ENCODE data around the gene JAM3.
"Not testable (repeated sequence)": the region's sequence is repeated elsewhere in the genome, so short reads cannot be mapped to it uniquely, and the experiment has no call there.

JAM3 gene

DNA sequence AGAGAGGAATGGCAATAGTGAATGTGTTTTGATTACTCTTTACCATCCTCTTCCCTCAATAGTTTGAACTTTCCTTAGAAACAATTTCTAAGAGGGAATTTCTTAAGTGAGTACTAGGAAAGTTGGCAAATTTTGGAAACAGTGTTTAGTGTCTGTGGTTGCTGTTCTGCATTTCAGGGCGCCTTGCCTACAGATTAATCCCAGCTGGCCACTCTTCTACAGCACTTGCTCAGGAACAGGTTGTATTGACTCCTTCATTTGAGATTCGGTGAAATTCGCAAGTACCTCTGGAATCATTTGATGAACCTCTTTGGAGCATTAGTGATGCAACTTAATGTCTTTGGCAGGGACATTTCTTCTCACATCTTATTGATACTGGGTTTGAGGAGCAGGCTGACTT, 28.3 kb downstream of the JAM3 start:
- FAIRE-seq = no peak
- DNase-seq (ENCODE audit: insufficient read length, low spot score) = no peak

DNA sequence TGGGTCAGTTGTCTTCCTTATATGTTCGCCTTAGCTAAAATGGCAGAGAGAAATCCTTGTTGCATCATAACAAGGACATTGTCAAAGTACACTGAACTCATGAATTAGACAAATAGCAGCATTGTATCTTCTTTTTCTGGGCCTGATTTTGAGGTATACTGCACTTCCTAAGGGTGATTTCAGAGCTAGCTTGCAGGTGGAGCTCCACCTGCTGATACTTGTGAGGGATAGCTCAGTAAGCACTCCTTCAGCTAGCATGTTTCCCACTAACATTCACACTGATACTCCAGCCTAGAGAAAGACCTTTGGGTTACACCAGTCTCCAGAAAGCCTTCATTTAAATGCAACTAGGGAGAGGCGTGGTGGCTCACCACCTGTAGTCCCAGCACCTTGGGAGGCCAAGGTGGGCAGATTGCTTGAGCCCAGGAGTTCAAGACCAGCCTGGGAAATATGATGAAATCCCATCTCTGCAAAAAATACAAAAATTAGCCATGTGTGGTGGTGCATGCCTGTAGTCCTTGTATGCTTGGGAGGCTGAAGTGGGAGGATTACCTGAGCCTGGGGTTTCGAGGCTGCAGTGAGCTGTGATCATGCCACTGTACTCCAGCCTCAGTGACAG, 29.8 kb downstream of the JAM3 start:
- FAIRE-seq (no peak), DNase-seq (ENCODE audit: insufficient read length, low spot score) (no peak)

DNA sequence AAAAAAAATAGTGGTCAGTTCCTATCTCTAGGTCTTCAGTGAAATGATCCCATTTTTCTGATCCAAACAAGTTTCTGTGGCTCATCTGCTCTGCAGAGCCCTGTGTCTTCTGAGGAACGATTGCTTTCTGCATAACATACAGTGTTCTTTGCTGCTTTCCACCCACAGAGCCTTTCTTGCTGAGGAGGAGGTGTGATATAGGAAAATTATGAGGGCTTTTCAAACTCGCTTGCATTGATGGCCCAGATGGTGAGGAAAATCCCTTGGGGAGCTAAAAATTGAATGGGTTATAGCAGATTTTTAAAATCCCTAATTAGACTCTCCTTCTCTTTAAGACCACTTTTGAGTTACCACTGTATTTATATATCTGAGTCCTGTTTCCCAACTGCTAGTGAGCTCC, 31.3 kb downstream of the JAM3 start:
- FAIRE-seq (no peak), DNase-seq (ENCODE audit: insufficient read length, low spot score) (no peak)

DNA sequence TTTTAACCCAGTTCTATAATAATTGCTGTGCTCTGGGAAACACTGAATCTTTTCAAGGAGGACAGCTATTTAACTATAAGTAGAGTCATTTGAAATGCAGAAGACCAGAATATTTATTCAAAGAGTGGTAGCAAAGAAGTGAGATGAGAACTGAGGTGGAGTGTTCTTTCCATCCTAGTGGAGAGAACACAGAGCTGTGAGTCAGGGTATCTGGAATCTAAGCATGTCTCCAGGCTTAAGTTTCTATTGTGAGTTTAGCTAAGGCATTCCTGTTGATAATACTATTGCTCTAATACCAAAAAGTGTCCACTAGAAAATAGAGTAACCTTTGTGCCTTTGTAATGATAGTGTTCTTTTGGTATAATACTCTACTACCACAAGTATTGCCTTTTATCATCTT, 32.4 kb downstream of the JAM3 start:
- no peak for DNase-seq (ENCODE audit: insufficient read length, low spot score)
- no peak for FAIRE-seq

DNA sequence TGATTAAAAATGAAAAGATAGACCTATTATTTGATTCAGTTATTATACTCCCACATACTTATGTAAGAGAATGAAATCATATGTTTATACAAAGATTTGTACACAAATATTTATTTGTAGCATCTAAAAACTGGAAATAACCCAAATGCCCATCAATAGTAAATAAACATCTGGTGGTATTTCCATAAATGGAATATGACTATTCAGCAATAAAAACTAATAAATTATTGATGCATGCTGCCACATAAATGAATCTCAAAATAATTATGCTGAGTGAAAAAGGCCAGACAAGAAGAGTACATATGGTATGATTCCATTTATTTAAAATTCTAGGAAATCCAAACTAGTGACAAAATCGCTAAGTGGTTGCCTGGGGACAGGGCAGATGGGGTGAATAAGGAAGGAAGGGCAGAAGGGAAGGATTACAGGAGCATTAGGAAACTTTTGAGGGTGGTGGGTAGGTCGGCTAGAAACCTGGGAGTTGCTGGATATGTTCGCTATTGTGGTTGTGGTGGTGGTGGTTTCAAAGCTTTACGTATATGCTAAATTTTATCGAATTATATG, 41.5 kb downstream of the JAM3 start:
- DNase-seq (ENCODE audit: insufficient read length, low spot score) (no peak), FAIRE-seq (no peak)

DNA sequence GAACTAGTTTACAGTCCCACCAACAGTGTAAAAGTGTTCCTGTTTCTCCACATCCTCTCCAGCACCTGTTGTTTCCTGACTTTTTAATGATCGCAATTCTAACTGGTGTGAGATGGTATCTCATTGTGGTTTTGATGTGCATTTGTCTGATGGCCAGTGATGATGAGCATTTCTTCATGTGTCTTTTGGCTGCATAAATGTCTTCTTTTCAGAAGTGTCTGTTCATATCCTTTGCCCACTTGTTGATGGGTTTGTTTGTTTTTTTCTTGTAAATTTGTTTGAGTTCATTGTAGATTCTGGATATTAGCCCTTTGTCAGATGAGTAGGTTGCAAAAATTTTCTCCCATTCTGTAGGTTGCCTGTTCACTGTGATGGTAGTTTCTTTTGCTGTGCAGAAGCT, 44.9 kb downstream of the JAM3 start:
- DNase-seq (ENCODE audit: insufficient read length, low spot score); FAIRE-seq: not testable (repeated sequence)

DNA sequence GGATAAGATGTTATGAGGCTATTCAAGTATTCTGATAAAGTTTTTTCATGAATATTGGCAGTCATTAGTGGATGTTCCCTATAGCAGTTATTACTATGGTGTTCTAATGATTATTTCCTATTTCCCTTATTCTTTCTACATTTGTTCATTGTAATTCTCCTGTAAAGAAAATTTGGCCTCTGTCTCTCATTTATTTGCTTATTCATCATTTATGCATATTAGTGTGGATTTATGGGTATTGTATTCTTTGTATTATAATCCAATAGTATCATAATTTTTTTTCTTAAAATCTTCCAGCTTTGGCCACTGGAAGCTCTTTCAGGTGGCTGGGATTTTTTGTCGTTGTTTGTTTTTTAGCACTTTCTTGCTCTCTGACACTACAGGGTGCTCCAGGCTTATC, 47.3 kb downstream of the JAM3 start:
- DNase-seq (ENCODE audit: insufficient read length, low spot score) = no peak
- FAIRE-seq = no peak

DNA sequence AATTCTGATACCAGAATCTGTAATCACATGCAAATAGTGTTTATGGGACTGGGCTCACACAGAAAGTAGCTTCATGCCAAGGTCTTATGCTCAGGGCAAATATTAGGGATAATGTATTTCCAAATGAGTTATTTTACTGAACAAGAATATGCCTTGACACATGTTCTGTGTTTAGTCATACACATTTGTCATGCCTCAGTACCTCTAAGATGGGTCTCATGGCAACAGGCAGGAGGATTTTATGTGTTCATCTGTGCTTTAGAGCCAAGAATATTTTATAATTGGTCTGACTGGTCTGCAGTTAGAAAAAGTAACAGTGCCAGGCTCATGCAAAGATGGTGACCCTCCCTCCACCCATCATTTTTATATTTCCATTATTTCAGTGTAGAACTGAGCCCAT, 49.1 kb downstream of the JAM3 start:
- FAIRE-seq (no peak), DNase-seq (ENCODE audit: insufficient read length, low spot score) (no peak)

DNA sequence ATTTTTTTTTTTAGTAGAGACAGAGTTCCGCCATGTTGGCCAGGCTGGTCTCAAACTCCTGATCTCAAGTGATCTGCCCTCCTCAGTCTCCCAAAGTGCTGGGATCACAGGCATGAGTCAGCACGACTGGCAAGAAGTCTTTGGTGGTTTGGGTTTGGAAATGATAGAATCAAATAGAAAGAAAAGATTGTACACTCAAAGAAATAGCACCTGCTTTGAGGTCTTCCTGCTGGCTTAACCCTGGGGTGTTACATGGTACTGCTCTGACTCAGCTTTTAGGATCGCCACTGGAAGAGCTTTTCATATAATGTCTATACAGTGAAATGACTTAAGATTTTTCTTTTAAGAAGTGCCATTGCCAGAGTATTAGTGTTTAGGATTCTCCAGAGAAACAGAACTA, 50.2 kb downstream of the JAM3 start:
- FAIRE-seq (no peak), DNase-seq (ENCODE audit: insufficient read length, low spot score) (no peak)

DNA sequence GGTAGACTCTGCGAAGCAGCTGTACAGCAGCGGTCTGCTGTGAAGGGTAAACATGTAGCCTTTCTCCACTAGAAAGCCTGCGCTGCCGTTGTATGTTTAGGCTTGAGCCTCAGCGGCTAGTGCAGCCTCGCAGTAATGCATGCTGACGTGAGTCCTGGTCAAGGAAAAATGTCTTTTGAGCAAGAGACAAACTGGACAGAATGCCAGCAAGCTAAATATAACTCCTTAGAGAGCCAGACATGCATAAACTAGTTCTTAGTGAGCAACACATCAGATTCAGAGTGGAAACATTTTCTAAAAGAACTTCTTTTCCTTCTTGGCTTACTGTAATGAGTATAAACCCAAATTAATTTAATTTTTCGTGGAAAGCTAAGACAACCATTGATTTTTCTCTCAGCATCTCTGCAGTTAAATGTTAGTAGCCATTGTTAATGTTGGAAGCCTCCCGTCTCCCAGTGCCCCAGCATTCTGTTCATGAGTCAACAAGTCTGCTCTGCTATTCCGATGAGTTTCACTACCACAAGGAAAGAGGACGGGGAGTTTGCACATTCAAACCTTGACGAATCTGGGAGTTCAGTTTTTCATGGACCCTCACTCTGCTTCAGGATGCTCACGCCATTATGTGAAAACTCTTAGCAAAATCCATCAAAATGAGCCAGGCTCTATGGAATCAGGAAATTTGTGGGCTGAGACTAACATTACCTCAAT, 51.4 kb downstream of the JAM3 start:
- no peak for DNase-seq (ENCODE audit: insufficient read length, low spot score)
- FAIRE-seq = no peak

DNA sequence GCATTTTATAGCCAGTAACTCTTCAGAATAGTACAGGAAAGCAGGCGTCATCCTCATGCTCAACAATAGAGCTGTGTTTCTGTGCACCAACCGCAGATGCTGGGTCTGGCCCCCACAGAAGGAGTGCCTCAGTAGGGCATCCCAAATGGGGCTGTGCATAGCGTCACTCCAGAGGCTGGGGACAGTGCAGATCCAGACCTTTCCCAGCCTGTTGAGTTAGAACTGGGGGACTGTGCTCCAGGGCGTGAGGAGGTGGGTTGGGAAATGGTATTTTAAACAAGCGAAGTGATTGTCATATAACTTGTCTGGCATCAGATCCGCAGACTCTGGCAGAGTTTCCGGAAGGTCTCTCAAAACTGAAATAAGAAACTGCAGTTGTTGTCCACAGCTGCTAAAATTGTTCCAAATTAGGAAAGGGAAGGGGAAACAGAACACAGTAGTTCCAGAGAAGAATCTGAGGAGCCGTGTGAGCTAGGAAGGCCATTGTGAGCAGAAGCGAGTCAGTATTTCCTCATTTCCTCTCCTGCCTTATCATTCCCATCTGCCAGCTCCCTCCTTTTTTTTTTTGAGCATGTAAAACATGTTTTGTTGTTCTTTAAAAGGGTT, 52.2 kb downstream of the JAM3 start:
- DNase-seq (ENCODE audit: insufficient read length, low spot score) = no peak

DNA sequence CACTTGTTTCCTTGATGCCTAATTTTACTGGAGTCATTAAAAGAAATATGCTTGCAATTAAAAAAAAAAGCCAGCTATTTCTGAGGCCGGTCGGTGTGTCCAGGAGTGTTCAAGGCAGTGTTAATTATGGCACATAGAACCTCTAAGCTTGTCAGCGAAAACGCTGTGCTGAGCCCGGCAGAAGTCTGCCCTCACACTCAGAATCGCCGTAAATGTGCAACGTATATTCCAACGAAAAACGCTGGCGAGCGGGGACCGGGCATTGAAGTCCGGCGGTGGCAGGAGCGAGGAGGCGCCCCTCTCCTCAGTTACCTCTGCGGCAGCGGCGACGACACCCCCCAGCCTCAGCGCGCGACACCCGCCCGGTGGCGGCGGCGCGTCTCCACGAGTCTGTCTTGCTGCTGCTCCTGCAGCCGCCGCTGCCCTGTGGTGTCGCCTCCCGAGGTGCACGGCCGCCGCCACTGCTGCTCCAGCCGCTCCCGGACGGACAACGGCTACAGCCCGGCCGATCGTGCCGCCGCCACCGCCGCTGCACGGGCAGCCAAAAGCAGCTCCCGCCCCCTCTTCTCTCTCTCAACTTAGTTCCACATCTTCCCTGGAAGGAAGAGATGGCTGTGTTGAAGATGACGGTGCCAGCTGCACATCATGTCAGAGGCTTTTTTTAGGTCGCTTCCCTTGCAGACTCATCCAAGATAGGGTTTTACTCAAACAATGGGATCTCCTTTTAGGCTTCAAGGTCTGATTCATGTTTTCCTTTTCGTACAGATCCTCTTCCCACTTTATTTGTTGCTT, 56.0 kb downstream of the JAM3 start:
- no peak for DNase-seq (ENCODE audit: insufficient read length, low spot score)

More for the DNA sequence above, 52.2 kb downstream of the JAM3 start:
- no peak for FAIRE-seq

DNA sequence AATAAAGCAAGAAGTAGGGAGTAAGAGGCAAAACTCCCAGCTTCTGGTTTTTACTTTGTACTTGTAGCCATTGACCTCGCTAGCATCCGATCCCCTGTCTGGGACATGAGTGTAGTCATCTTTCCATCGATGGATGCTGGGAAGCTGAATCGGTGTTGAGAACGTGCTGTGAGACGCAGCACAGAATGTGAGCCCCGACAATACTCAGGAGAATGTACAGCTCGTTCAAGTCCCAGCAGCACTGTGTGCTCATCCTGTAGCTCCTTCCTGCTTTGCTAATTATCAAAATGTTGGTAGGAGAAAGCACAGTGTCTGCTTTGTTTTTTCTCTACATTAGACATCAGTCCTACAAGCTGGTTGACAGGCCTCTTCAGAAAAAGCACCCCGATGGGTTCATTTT, 56.6 kb downstream of the JAM3 start:
- FAIRE-seq (no peak), DNase-seq (ENCODE audit: insufficient read length, low spot score) (no peak)

More for the DNA sequence above, 56.0 kb downstream of the JAM3 start:
- no peak for FAIRE-seq

DNA sequence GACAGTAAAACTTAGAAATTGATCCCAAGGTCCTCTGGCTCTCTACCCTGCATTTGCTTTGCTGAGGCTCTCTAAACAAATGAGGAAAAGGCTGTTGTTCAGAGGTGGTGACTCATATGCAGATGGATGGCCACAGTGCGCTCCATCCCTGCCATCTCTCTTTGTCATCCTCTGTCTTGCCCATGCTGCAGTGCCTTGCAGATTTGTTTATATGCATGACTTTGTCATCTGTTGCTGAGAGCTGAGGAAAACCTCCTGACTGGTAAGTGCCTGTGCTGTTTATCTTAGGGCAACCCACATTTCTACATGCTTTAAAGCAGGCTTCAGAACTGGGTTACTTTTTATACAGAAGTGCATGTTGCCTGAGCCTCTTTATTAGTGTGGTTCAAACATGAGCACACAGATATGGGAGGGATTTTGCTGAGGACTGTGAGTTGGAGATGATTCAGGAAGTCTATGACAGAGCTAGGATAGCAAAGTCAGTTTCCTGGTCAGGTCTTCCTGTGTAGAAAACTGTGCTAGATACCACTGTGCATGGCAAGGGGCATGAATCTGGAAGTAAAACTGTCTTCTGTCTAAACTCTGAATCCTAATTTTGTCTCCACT, 57.4 kb downstream of the JAM3 start:
- FAIRE-seq = no peak
- no peak for DNase-seq (ENCODE audit: insufficient read length, low spot score)

DNA sequence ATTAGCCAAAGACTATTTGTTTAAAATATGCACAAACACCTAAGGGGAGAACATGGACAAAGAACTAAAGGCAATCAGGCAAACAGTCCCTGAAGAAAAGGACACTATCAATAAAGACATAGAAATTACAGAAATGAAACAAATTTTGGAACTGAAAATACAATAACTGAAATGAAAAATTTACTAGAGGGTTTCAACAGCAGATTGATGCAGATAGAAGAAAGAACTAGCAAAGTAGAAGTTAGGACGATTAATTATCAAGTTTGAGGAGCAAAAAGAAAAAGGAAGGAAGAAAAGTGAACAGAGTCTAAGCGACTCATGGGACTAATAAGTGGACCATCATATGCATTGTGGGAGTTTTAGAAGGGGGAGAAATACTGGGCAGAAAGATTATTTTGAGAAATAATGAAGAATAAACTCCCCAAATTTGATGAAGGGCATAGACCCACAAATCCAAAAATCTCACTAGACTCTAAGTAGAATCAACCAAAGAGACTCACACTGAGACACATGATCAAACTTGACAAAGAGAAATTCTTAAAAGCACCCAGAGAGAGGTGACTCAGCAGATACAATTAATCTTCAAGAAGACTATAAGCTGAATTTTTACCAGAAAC, 62.9 kb downstream of the JAM3 start:
- no peak for DNase-seq (ENCODE audit: insufficient read length, low spot score)
- no peak for FAIRE-seq

DNA sequence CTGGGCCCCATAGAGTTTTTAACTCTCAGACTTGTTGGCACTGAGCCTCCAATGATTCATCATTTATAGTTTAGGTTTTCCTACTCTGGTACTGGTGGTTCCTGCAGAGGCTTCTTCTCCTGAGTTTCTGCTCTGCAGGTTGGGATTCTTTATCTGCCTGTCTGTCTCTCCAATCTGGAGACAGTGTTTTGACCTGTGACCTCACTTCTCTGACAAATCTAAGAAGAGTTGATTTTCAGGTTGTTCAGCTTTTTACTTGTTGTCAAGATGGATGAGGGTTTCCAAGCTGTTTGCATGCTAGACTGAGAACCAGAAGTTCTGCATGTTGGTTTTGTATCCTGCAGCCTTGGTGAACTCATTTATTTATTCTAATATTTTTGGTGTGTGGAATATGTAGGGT, 63.9 kb downstream of the JAM3 start:
- no peak for FAIRE-seq

DNA sequence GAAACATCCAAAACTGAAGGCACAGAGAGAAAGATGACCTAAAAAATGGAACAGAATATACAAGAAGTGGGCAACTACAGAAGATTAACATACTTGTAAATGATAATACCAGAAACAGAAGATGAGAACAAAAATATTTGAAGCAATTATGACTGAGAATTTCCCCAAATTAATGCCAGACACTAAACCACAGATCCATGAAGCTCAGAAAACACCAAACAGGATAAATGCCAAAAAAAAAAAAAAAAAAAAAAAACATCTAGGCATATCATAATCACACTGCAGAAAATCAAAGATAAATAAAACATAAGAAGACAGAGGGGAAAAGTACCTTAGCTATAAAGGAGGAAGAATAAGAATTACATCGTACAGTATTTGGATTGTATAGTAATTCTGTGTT, 65.3 kb downstream of the JAM3 start:
- no peak for DNase-seq (ENCODE audit: insufficient read length, low spot score)
- FAIRE-seq = no peak

More for the DNA sequence above, 63.9 kb downstream of the JAM3 start:
- DNase-seq (ENCODE audit: insufficient read length, low spot score) = no peak

DNA sequence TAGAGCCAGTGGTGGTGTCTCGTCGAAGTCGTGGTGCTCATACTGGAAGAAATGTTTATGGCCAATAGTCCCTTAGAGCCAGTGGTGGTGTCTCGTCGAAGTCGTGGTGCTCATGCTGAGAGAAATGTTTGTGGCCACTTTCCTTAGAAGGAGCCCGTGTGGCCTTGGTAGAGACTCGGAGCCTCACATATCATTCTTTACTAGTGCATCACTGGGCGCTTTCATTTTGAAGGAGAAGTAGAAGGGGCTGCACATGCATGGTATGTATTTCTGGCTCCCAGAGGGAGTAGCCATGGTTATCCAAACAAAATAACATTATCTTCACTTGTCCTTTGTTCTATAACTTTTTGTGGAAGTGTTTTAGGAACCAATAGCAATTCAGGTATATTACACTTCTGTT, 69.5 kb downstream of the JAM3 start:
- FAIRE-seq (no peak), DNase-seq (ENCODE audit: insufficient read length, low spot score) (no peak)

DNA sequence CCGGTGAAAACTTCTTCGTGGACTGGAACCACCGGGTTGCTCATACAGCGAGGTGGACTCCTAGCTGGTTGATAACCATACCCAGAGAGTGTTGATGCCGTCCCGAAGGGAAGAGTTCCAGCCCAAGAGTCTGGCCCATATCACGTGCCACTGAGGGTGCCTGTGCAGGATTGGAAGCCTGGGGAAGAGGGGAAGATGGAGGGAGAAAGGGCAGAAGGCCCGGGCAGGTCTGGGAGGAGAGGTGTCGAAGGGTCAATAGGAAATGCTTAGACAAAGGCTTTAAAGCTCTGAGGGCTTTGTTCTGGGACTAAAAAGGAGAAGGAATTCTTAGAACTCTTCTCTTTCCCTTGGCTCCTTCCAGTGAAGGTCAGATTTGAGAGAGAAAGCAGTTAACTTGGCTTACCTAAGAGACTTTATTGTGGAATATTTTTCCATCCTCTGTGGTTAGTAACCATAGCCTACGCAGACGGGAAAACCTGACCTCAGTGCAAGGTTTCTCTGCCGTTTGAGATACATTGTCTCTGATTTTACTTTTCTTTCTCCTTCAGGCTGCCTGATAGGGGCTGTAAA, 70.5 kb downstream of the JAM3 start:
- no peak for FAIRE-seq
- no peak for DNase-seq (ENCODE audit: insufficient read length, low spot score)

DNA sequence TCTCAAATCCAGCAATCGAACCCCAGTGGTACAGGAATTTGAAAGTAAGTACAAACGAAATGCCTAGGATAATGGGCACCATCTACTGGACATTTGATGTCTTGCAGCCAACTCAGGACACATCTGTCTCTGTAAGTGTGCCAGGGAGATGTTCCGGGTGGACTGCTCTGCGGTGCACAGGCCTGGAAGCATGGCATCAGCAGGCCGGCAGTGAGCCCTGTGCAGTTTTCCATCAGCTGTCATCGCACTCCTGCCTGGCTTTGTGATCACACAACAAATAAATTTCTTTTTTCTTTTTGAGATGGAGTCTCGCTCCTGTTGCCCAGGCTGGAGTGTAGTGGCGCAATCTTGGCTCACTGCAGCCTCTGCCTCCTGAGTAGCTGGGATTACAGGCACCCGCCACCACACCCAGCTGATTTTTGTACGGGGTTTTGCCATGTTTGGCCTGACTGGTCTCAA, 71.0 kb downstream of the JAM3 start:
- FAIRE-seq = peak; percentile 47
- DNase-seq (ENCODE audit: insufficient read length, low spot score) = peak; percentile 26
